Measurements from ENCODE around the gene CCND1. TPM values are rescaled to one million over a fixed set of nuclear protein-coding genes. Genes with fewer than 3 reads are reported as not detected.
"Not testable (repeated sequence)": the region's sequence is repeated elsewhere in the genome, so short reads cannot be mapped to it uniquely, and the experiment has no call there.

Gene CCND1
- total RNA-seq, 4 donors from 2014 or later: 108 to 259 (median 168) TPM

- no peaks in the 10 kb centered on the region for H3K36me3 ChIP-seq
- no peak overlapping the region for H3K4me3 ChIP-seq
- TF ChIP-seq, protein P1, sequence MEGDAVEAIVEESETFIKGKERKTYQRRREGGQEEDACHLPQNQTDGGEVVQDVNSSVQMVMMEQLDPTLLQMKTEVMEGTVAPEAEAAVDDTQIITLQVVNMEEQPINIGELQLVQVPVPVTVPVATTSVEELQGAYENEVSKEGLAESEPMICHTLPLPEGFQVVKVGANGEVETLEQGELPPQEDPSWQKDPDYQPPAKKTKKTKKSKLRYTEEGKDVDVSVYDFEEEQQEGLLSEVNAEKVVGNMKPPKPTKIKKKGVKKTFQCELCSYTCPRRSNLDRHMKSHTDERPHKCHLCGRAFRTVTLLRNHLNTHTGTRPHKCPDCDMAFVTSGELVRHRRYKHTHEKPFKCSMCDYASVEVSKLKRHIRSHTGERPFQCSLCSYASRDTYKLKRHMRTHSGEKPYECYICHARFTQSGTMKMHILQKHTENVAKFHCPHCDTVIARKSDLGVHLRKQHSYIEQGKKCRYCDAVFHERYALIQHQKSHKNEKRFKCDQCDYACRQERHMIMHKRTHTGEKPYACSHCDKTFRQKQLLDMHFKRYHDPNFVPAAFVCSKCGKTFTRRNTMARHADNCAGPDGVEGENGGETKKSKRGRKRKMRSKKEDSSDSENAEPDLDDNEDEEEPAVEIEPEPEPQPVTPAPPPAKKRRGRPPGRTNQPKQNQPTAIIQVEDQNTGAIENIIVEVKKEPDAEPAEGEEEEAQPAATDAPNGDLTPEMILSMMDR (IDR thresholded peaks at IDR 0.05): no peak
- no peak for TF ChIP-seq EP300 (IDR thresholded peaks at IDR 0.05)
- TF ChIP-seq POLR2A (IDR thresholded peaks at IDR 0.05): no peak
- H3K27me3 ChIP-seq: peaks cover 0 to 53% of the 10 kb centered on the region in 2 donors
- no peaks in the 10 kb centered on the region for H3K4me1 ChIP-seq
- H3K9me3 ChIP-seq: peaks cover 0 to 14% (median 0%) of the 10 kb centered on the region in 4 donors
- no peak for DNase-seq (ENCODE audit: low spot score in 2 of 2)
- WGBS, 2 donors: 73 to 77% methylated on average over 10 of the region's 10 CpGs
- H3K27ac ChIP-seq: no peak overlapping the region
Observed at GRCh38 chr11:69694781-69695180, 53.8 kb downstream of the CCND1 start.

- H3K4me3 ChIP-seq: no peak overlapping the region
- peaks cover 0 to 4% (median 0%) of the 10 kb centered on the region in 4 donors for H3K4me1 ChIP-seq
- no peak overlapping the region for H3K27ac ChIP-seq
- WGBS, 2 donors: 79 to 86% methylated on average over 7 of the region's 7 CpGs
- DNase-seq (ENCODE audit: low spot score in 2 of 2): no peak
- H3K27me3 ChIP-seq: peaks cover 0 to 55% of the 10 kb centered on the region in 2 donors
- H3K36me3 ChIP-seq: no peaks in the 10 kb centered on the region
- H3K9me3 ChIP-seq: peaks cover 0 to 14% (median 0%) of the 10 kb centered on the region in 4 donors
- no peak for TF ChIP-seq EP300 (IDR thresholded peaks at IDR 0.05)
- TF ChIP-seq, protein P1 (IDR thresholded peaks at IDR 0.05): no peak
- TF ChIP-seq POLR2A (IDR thresholded peaks at IDR 0.05): no peak
Observed at GRCh38 chr11:69695581-69695980, 54.6 kb downstream of the CCND1 start.

DNA sequence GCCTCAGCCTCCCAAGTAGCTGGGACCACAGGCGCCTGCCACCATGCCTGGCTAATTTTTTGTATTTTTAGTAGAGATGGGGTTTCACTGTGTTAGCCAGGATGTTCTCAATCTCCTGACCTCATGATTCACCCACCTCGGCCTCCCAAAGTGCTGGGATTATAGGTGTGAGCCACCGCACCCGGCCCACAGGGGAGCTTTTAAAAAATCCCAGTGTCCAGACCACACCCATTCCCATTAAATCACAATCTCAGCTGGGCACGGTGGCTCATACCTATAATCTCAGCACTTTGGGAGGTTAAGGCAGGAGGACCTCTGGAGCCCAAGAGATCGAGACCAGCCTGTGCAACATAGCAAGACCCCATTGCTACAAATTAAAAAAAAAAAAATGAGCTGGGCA lies 55.0 kb downstream of the CCND1 start:
- H3K27me3 ChIP-seq: peaks cover 0 to 59% of the 10 kb centered on the region in 2 donors
- H3K4me3 ChIP-seq; H3K4me1 ChIP-seq; H3K36me3 ChIP-seq; DNase-seq (ENCODE audit: low spot score in 2 of 2); H3K27ac ChIP-seq: not testable (repeated sequence)
- 88 to 92% methylated on average over 6 of the region's 6 CpGs for WGBS, 2 donors
- H3K9me3 ChIP-seq: peaks cover 0 to 14% (median 0%) of the 10 kb centered on the region in 4 donors

DNA sequence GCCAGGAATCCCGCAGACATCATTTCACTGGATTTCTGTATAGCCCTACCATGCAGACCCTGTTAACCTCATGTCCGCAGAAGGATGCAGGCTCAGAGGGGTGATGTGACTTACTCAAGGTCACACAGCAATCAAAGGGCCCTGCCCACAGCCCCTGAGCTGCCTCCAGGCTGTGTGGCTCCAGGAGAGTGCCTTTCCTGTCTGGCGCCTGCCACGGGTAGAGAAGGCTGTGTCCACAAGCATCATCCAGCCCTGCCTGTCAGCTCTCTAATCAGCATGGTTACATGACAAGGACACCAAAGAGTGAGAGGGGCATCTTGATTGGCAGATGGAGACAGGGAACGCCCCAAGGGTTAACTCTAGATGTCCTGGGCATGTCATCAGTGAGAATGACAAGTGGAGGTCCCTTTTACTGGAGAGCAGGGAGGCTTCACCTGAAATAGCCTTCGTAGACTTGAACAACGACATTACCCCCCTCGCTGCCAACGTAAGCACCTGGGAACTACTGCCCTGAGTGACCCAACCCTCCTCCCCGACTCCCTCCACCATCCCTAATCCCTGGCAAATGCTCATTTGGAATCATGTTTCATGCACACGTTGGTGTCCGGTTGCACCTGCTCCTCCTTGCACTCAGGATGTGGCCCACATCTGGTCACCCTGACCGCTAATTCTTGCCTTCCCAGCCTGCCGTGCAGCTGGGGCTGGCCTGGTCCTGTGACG lies 56.0 kb downstream of the CCND1 start:
- H3K36me3 ChIP-seq: no peaks in the 10 kb centered on the region
- WGBS, 2 donors: 64 to 68% methylated on average over 15 of the region's 15 CpGs
- peaks cover 0 to 7% (median 0%) of the 10 kb centered on the region in 4 donors for H3K9me3 ChIP-seq
- H3K27me3 ChIP-seq: peaks cover 0 to 69% of the 10 kb centered on the region in 2 donors
- no peak for DNase-seq (ENCODE audit: low spot score in 2 of 2)
- no peak for TF ChIP-seq POLR2A (IDR thresholded peaks at IDR 0.05)
- TF ChIP-seq, protein P1 (IDR thresholded peaks at IDR 0.05): no peak
- H3K4me1 ChIP-seq: peaks cover 0 to 8% (median 0%) of the 10 kb centered on the region in 4 donors
- H3K27ac ChIP-seq: no peak overlapping the region
- no peak overlapping the region for H3K4me3 ChIP-seq

- peaks cover 0 to 74% of the 10 kb centered on the region in 2 donors for H3K27me3 ChIP-seq
- no peak overlapping the region for H3K27ac ChIP-seq
- peaks cover 0 to 2% (median 0%) of the 10 kb centered on the region in 4 donors for H3K9me3 ChIP-seq
- no peaks in the 10 kb centered on the region for H3K36me3 ChIP-seq
- H3K4me1 ChIP-seq: peaks cover 0 to 13% (median 0%) of the 10 kb centered on the region in 4 donors
- DNase-seq (ENCODE audit: low spot score in 2 of 2): no peak
- no peak overlapping the region for H3K4me3 ChIP-seq
- TF ChIP-seq POLR2A (IDR thresholded peaks at IDR 0.05): no peak
- TF ChIP-seq EP300 (IDR thresholded peaks at IDR 0.05): no peak
- TF ChIP-seq, protein P1 (IDR thresholded peaks at IDR 0.05): no peak
- WGBS, 2 donors: 89% methylated on average over 8 of the region's 8 CpGs
Observed at GRCh38 chr11:69697469-69697843, 56.5 kb downstream of the CCND1 start.
